Heart left ventricle (tissue), 16 donors: Measurements from ENCODE around the gene PCBD2. TPM values are rescaled to one million over a fixed set of nuclear protein-coding genes. Genes with fewer than 3 reads are reported as not detected.

ENCODE experiments used
- ATAC-seq, 4 donors: fragments of 200-7000 bp; cut with Tn5 transposase; one replicate each; pipeline ENCODE4 v1.9.1; 2020 to 2022; ENCODE audit warnings: moderate library complexity in 4 of 4, mild to moderate bottlenecking in 3 of 4, moderate number of reproducible peaks in 1 of 4
- DNase-seq, 5 donors: peaks; one replicate each; pipeline ENCODE4 v3.0.0-alpha.2; 2020
- H3K27ac ChIP-seq, 12 donors: fragments of 200-600 bp; sonication (generic) in 4 of 12; one replicate each; pipeline versions ENCODE4 v1.5.0 to v1.8.0; 2016 to 2022; ENCODE audit warnings: mild to moderate bottlenecking in 2 of 12
- H3K27me3 ChIP-seq, 9 donors: fragments of 200-600 bp; sonication (generic) in 2 of 9; one replicate each; pipeline versions ENCODE4 v1.5.1 to v1.8.0; 2016 to 2022; ENCODE audit warnings: mild to moderate bottlenecking in 3 of 9
- H3K36me3 ChIP-seq, 9 donors: fragments of 200-600 bp; sonication (generic) in 2 of 9; one replicate each; pipeline versions ENCODE4 v1.5.0 to v1.8.0; 2018 to 2022; ENCODE audit warnings: mild to moderate bottlenecking in 2 of 9
- H3K4me1 ChIP-seq, 12 donors: fragments of 200-600 bp; sonication (generic) in 4 of 12; one replicate each; pipeline versions ENCODE4 v1.5.0 to v1.8.0; 2016 to 2022; ENCODE audit warnings: mild to moderate bottlenecking in 3 of 12
- H3K4me3 ChIP-seq, 12 donors: fragments of 200-600 bp; sonication (generic) in 4 of 12; one replicate each; pipeline versions ENCODE4 v1.5.0 to v1.8.0; 2017 to 2022; ENCODE audit warnings: mild to moderate bottlenecking in 9 of 12, moderate library complexity in 4 of 12
- H3K9me3 ChIP-seq, 12 donors: fragments of 200-600 bp; sonication (generic) in 4 of 12; one replicate each; pipeline versions ENCODE4 v1.5.0 to v1.8.0; 2016 to 2022; ENCODE audit warnings: mild to moderate bottlenecking in 1 of 12
- CTCF ChIP-seq, 12 donors: fragments of 200-600 bp; sonication (generic) in 4 of 12; IDR thresholded peaks; one replicate each; pipeline versions ENCODE4 v1.5.0 to v1.8.0; 2018 to 2022; ENCODE audit warnings: antibody characterized with exemption in 12 of 12, mild to moderate bottlenecking in 5 of 12
- POLR2A ChIP-seq, 2 donors: fragments of 450-650 bp; IDR thresholded peaks; one replicate each; pipeline ENCODE4 v1.6.1; 2017; ENCODE audit warnings: antibody characterized with exemption in 2 of 2, mild to moderate bottlenecking in 2 of 2, moderate library complexity in 2 of 2
- WGBS, 4 donors: extraction: QIAGEN DNeasy Blood & Tissue Kit in 2 of 4; methylation state at CpG; one replicate each; pipeline versions ENCODE4 v1.1.5 to v1.1.7; 2013 to 2018; 5-methylcytosine and 5-hydroxymethylcytosine counted together
- intact Hi-C, 10 donors: fragments of 100-400 bp; cut with DNase I; formaldehyde crosslinking; loops; one replicate each; pipeline versions ENCODE4 v1.11.1 to v1.14.2; 2022
- polyA plus RNA-seq, 2 donors: library from polyadenylated mRNA; stranded (reverse); fragments of 200-250 nt; gene quantifications; one replicate each; pipeline ENCODE4 v1.2.3, GENCODE V29; 2013
- total RNA-seq, 9 donors: library from RNA; depleted of rRNA in 2 of 9; stranded (reverse); fragments of >200 nt in 2 of 9; fragmentation: NEBNext Ultra II Directional in 3 of 9; extraction: Animal tissue kit (Norgen Biotek cat#: 25700) in 3 of 9; gene quantifications; one replicate each; pipeline versions ENCODE4 v1.1.0 to v1.2.4, GENCODE V29; 2016 to 2023
- donor health status: ischemic (EF 13 %, LVEDD 7.1; RV severe dilation, severe dysfunction).
- donor health status: healthy with polysubstance abuse.
- donor health status: DM: no; HTN: yes; CAD: no.
- donor health status: DM: no; HTN: no; CAD: no.
- donor health status: ischemic (EF 25% LVEDD 6.9; RV normal size, moderate dysfunction).
- donor health status: ischemic (EF 25% LVEDD 5.7; RV mildly dilated, moderate dysfunction).
- donor health status: healthy.
- donor health status: DM: yes; HTN: yes; CAD: no.
- donor health status: ischemic (EF 35%, LVEDD 5.7; RV mildly dilated, moderate dysfunction).
- donor health status: nonischemic (EF 11% LVEDD 7.7; RV severe dilation, severe dysfunction).
- donor health status: DM: yes; HTN: yes; CAD: no.
- donor health status: PGD.
- donor health status: ischemic (EF 29% LVEDD 5.4; RV normal size, mild dysfunction).
- donor health status: nonischemic (EF 23%, LVEDD 6.1; RV moderate dilation, normal function).

PCBD2 gene
- total and polyA plus RNA-seq, 11 donors, result 9.1 to 31.6 (median 19.7) TPM

DNA sequence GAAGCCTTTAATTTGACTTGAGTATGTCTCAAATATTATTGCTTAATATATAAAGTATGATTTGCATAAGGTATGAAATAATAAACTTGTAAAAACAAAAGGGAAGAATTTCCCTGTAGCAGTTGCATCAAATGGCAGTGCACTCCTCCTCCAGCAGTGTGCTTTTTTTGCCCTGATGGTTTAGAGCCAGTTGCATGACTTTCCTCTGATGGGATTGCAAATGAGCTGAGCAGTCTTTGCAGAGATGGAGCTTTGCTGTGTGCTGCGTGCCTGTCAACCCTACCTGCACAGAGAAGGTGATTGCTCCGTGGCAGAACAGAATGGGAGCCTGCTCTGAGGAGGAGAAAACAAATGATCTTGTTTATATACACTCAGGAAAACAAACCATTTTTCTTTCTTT, 40.1 kb downstream of the PCBD2 start:
- no peak for DNase-seq
- TF ChIP-seq POLR2A (IDR thresholded peaks at IDR 0.05) (no peak), CTCF (IDR thresholded peaks at IDR 0.05) (no peak)
- Histone ChIP-seq H3K4me3 (no peak overlapping the region), H3K27me3 (no peaks in the 10 kb centered on the region), H3K36me3 (peaks cover 0 to 6% (median 0%) of the 10 kb centered on the region in 9 donors), H3K4me1 (peaks cover 0 to 17% (median 8%) of the 10 kb centered on the region in 12 donors), H3K9me3 (no peaks in the 10 kb centered on the region), H3K27ac (no peak overlapping the region)
- ATAC-seq, result no peak
- intact Hi-C loops, result no loop called here
- 85 to 89% (median 87%) methylated on average over 2 of the region's 2 CpGs for WGBS, 4 donors

DNA sequence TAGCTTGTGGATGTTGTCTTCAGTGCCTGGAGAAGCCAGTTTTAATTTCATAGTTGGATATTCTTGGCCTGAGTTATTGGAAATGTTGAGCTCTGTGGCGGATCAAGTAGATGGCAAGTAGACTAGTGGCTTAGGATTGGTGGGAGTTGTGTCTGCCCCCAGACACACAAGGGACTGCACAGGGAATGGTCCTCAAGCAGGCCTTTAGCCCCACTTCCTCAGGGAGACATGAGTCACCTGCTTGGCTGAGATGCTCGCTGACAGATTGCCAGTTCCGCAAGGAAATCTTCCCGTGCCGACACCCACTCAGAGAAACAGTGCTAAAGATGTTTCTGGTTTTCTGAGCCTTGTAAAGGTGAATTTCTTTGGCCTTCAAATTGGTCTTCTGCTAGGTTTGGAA, 44.0 kb downstream of the PCBD2 start:
- Histone ChIP-seq H3K4me1 (peaks cover 0 to 18% (median 8%) of the 10 kb centered on the region in 12 donors), H3K4me3 (no peak overlapping the region), H3K27me3 (no peaks in the 10 kb centered on the region), H3K9me3 (peaks cover 0 to 5% (median 0%) of the 10 kb centered on the region in 12 donors), H3K36me3 (no peaks in the 10 kb centered on the region), H3K27ac (no peak overlapping the region)
- TF ChIP-seq CTCF (IDR thresholded peaks at IDR 0.05) (no peak), POLR2A (IDR thresholded peaks at IDR 0.05) (no peak)
- ATAC-seq (peak in 3 of 4 donors; percentile 57 to 86 (median 66)), DNase-seq (peak in 4 of 5 donors; percentile 20 to 54 (median 33))
- intact Hi-C loops, result no loop called here
- WGBS, 4 donors, result 42 to 59% (median 53%) methylated on average over 5 of the region's 5 CpGs

DNA sequence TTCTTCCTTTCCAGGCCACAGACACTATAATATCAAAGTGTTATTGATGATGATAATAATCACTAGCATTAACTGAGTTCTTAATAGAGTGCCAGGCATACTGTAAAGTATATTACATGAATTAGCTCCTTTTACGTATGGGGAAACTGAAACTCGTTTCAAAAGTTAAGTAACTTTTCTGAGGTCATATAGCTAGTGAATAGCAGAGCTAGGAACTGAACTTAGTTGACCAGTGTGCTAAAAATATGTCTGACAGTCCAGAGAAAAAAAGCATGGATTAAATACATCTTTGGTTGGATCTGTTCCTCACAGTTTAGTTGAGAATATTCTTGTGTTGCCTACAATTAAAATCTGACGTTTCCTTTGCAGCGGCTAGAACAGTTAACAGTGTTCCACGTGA, 44.4 kb downstream of the PCBD2 start:
- Histone ChIP-seq H3K4me3 (no peak overlapping the region), H3K9me3 (peaks cover 0 to 9% (median 2%) of the 10 kb centered on the region in 12 donors), H3K27me3 (no peaks in the 10 kb centered on the region), H3K4me1 (peaks cover 0 to 18% (median 8%) of the 10 kb centered on the region in 12 donors), H3K36me3 (no peaks in the 10 kb centered on the region), H3K27ac (no peak overlapping the region)
- 54 to 73% (median 60%) methylated on average over 5 of the region's 5 CpGs for WGBS, 4 donors
- DNase-seq (no peak), ATAC-seq (no peak)
- no peak for TF ChIP-seq POLR2A (IDR thresholded peaks at IDR 0.05)
- TF ChIP-seq CTCF (IDR thresholded peaks at IDR 0.05), result no peak
- intact Hi-C loops, result no loop called here

DNA sequence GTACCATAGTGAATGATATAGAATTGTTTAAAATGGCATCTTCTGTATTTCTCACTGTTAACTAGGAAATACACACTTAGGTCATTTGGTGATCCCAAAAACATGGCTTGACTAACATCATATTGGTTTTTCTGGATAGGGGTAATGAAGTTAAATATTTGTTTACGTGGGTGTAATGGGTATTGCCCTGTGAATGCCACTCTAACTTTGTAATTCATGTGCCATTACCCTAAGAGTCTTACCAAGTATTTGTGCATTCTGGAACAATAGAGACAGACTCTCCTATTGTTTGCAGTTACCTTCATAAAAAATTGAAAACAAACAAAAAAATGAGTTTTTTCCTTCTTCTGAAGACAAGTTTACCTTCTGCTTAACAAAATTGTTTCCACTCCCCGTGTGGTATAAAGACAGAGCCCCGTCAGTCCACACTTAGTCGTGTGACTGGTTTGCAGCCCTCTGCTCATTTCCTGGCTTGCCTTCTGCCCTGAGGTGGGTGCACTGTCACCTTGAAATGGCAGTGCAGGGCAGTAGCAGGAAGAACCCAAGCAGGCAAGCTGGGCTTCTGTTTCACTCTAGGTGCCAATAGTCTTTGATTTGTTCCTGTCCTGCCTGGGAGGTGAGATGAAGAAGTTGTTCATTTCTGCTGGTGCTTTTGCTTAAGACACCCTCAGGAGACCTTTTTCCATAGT, 53.1 kb downstream of the PCBD2 start:
- Histone ChIP-seq H3K9me3 (peaks cover 0 to 16% (median 6%) of the 10 kb centered on the region in 12 donors), H3K4me1 (no peaks in the 10 kb centered on the region), H3K36me3 (peaks cover 0 to 36% (median 26%) of the 10 kb centered on the region in 9 donors), H3K4me3 (no peak overlapping the region), H3K27me3 (no peaks in the 10 kb centered on the region), H3K27ac (no peak overlapping the region)
- intact Hi-C loops, result no loop called here
- ATAC-seq, result no peak
- 79 to 89% (median 87%) methylated on average over 4 of the region's 4 CpGs for WGBS, 4 donors
- no peak for DNase-seq
- TF ChIP-seq CTCF (IDR thresholded peaks at IDR 0.05), result no peak
